Memory B cell (primary cell): ENCODE measurements around the gene CREB1.
"Not testable (repeated sequence)": the region's sequence is repeated elsewhere in the genome, so short reads cannot be mapped to it uniquely, and the experiment has no call there.

Experiments used
- ATAC-seq: fragments of 150-1000 bp; cut with Tn5 transposase; 2 replicates; pipeline ENCODE4 v1.10.0; 2021; ENCODE audit warnings: low read depth, mild to moderate bottlenecking, moderate library complexity
- DNase-seq, 2 donors: peaks; one replicate each; pipeline ENCODE4 v3.0.0; 2022; ENCODE audit warnings: low spot score in 2 of 2
- H3K27ac Mint-ChIP-seq: one replicate; pipeline ENCODE4 v1.8.0; 2022; ENCODE audit warnings: mild to moderate bottlenecking, moderate library complexity, mixed read lengths
- H3K27me3 Mint-ChIP-seq: one replicate; pipeline ENCODE4 v1.8.0; 2022; ENCODE audit warnings: mixed read lengths
- H3K36me3 Mint-ChIP-seq: one replicate; pipeline ENCODE4 v1.8.0; 2022; ENCODE audit warnings: mild to moderate bottlenecking, mixed read lengths
- H3K4me1 Mint-ChIP-seq: one replicate; pipeline ENCODE4 v1.8.0; 2022; ENCODE audit warnings: mixed read lengths
- H3K4me3 Mint-ChIP-seq: one replicate; pipeline ENCODE4 v1.8.0; 2022; ENCODE audit warnings: mild to moderate bottlenecking, moderate library complexity, mixed read lengths
- H3K9me3 Mint-ChIP-seq: one replicate; pipeline ENCODE4 v1.8.0; 2022; ENCODE audit warnings: mixed read lengths

Gene CREB1

DNA sequence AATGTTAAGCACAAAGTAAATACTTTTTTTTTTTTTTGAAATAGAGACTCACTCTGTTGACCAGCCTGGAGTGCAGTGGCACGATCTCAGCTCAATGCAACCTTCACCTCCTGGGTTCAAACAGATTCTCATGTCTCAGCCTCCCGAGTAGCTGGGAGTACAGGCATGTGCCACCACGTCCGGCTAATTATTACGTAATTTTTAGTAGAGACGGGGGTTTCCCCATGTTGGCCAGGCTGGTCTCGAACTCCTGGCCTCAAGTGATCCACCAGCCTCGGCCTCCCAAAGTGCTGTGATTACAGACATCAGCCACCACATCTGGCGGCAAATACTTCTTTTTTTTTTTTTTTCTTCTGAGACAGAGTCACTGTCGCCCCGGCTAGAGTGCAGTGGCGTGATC is 32.8 kb upstream of the CREB1 start:
- H3K36me3 Mint-ChIP-seq, H3K4me3 Mint-ChIP-seq, H3K27me3 Mint-ChIP-seq, DNase-seq, H3K9me3 Mint-ChIP-seq, ATAC-seq, H3K27ac Mint-ChIP-seq: not testable (repeated sequence)
- peaks cover 25% of the 10 kb centered on the region for H3K4me1 Mint-ChIP-seq

DNA sequence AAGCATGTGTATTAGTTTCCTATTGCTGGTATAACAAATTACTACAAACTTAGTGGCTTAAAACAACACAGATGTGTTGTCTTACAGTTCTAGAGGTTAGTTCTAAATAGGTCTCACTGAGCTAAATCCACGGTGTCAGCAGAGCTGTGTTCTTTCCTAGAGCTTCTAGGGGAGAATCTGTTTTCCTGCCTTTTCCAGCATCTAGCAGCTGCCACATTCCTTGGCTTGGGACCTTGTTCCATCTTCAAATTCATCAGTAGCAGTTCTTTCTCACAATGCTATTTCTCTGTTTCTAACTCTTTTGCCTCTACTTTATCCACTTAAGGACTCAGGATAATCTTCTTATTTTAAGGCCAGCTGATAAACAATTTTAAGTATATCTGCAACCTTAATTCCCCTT is 32.2 kb upstream of the CREB1 start:
- no peak overlapping the region for H3K27ac Mint-ChIP-seq
- H3K36me3 Mint-ChIP-seq = peaks cover 5% of the 10 kb centered on the region
- peaks cover 29% of the 10 kb centered on the region for H3K4me1 Mint-ChIP-seq
- DNase-seq (no peak), ATAC-seq (no peak)
- H3K9me3 Mint-ChIP-seq = no peaks in the 10 kb centered on the region
- no peak overlapping the region for H3K4me3 Mint-ChIP-seq
- H3K27me3 Mint-ChIP-seq = no peaks in the 10 kb centered on the region

DNA sequence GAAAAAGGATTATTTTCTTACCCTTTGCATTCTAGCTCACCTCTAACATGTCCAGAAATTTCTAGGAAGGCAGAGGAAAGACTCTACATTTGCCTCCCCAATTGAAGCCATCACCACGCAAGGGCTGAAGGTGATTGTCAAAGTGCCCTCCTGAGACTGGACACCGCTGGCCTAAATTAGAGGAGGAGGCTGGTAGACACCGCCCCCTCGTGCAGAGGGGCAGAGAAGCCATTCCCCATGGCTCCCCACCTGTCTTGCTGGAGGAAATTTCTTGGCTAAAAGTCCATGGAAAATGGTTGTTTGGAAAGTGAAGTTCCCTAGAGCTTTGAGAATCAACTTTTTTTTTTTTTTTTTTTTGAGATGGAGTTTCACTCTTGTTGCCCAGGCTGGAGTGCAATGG is 31.3 kb upstream of the CREB1 start:
- no peaks in the 10 kb centered on the region for H3K27me3 Mint-ChIP-seq
- no peak overlapping the region for H3K4me3 Mint-ChIP-seq
- peaks cover 5% of the 10 kb centered on the region for H3K36me3 Mint-ChIP-seq
- DNase-seq (no peak), ATAC-seq (no peak)
- H3K9me3 Mint-ChIP-seq = no peaks in the 10 kb centered on the region
- peaks cover 32% of the 10 kb centered on the region for H3K4me1 Mint-ChIP-seq
- no peak overlapping the region for H3K27ac Mint-ChIP-seq

DNA sequence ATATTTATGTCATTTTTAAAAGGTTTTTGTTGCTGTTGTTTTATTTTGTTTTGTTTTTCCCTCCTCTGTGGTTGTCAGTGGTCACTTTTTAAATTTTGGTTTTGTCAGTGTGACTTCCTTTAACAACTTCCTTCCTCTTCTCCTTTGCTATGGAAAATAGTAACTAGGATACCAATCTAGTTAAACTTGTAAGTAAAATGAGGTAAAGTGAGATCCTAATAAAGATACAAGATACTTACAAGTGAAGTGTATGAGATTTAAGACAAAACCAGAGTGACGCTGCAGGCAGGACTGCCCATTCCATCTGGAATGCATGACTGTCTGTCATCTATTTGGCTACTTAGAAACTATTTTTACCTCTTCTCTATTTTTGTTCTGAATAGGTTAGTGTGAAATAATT is 30.6 kb upstream of the CREB1 start:
- peaks cover 5% of the 10 kb centered on the region for H3K36me3 Mint-ChIP-seq
- H3K4me3 Mint-ChIP-seq = no peak overlapping the region
- ATAC-seq = no peak
- H3K27ac Mint-ChIP-seq = no peak overlapping the region
- H3K4me1 Mint-ChIP-seq = peaks cover 38% of the 10 kb centered on the region
- DNase-seq = no peak
- H3K9me3 Mint-ChIP-seq = no peaks in the 10 kb centered on the region
- H3K27me3 Mint-ChIP-seq = no peaks in the 10 kb centered on the region

DNA sequence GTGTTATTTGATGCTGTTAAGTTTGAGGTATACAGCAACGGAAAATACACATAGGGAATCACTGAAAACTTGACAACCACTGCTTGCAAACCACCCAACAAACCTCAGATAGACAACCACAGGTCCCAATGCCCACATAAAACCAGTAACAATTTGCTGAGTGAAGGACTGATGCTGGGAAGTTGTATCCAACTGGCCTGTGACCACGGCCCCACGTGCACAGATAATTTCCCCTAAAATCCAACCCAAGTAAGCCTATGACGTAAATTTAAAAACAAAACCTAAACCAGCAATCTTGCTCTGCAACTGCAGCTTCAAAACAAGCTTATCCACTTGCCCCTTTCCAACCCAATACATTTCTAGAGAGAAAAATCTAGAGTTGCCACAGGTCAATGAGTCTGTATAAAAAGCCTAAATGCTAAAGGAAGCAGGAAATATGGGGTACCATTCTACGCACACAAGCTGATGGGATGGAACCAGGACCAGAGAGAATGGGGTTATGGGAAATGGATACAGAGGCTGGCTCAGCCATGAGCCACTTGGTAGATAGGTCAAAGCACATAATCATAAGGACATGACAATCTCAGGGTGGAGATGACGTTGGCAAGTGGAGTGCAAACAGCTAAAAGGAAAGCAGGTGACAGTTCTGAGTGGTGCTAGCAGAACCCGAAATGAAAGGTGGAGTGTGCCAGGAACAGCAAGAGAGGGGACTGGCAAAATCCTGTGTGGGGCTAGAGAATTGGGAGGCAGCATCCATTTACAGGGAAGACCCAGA is 27.8 kb upstream of the CREB1 start:
- H3K4me3 Mint-ChIP-seq = peak overlapping the region; percentile 21
- no peak for DNase-seq
- H3K27me3 Mint-ChIP-seq = no peaks in the 10 kb centered on the region
- no peaks in the 10 kb centered on the region for H3K9me3 Mint-ChIP-seq
- peaks cover 5% of the 10 kb centered on the region for H3K36me3 Mint-ChIP-seq
- H3K4me1 Mint-ChIP-seq = peaks cover 59% of the 10 kb centered on the region
- no peak for ATAC-seq
- peak overlapping the region; percentile 80 for H3K27ac Mint-ChIP-seq

DNA sequence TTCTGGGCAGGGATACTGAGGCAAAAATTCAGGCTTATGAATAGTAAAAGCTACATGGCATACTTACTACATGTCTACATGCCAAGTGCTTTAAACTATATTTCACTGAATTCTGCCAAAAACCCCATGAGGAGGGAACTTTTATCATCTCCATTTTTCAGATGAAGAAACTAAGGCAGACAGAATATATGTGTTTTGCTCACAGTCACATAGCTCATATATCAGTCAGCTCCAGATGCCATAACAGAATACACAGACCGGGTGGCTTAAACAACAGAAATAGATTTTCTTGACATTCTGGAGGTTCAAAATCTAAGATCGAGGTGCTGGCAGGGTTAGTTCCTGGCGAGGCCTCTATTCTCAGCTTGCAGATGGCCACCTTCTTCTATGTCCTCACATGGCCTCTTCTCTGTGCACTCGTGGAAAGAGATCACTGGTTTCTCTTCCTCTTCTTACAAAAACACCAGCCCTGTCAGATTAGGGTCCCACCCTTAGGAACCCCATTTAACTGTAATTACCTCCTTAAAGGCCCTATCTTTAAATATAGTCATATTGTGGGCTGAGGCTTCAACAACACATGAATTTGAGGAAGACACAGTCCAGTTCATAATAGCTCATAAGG is 27.1 kb upstream of the CREB1 start:
- H3K4me3 Mint-ChIP-seq = peak overlapping the region; percentile 51
- H3K27ac Mint-ChIP-seq = peak overlapping the region; percentile 80
- no peaks in the 10 kb centered on the region for H3K9me3 Mint-ChIP-seq
- no peaks in the 10 kb centered on the region for H3K27me3 Mint-ChIP-seq
- H3K4me1 Mint-ChIP-seq = peaks cover 59% of the 10 kb centered on the region
- peaks cover 5% of the 10 kb centered on the region for H3K36me3 Mint-ChIP-seq
- peak in 1 of 2 donors; percentile 51 for DNase-seq
- peak; percentile 92 for ATAC-seq

DNA sequence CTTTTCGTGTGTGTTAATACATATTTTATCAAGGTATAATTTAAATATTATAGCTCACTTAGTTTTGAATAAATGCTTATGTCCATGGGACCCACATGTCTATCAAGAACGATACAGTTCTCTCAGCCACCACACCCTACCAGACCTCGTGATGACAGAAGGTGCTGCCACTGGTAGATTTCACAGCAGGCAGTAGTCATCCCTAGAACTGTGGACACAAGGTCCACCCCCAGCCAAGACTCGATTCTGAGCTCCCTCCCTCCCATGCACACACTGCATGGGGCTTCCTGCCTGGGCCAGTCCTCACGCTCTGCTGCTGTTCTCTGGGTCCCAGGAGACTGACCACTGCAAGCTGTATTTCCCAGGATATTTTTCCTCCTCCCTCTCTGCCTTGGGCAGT is 26.5 kb upstream of the CREB1 start:
- Mint-ChIP-seq H3K4me1 (peaks cover 56% of the 10 kb centered on the region), H3K9me3 (no peaks in the 10 kb centered on the region)

DNA sequence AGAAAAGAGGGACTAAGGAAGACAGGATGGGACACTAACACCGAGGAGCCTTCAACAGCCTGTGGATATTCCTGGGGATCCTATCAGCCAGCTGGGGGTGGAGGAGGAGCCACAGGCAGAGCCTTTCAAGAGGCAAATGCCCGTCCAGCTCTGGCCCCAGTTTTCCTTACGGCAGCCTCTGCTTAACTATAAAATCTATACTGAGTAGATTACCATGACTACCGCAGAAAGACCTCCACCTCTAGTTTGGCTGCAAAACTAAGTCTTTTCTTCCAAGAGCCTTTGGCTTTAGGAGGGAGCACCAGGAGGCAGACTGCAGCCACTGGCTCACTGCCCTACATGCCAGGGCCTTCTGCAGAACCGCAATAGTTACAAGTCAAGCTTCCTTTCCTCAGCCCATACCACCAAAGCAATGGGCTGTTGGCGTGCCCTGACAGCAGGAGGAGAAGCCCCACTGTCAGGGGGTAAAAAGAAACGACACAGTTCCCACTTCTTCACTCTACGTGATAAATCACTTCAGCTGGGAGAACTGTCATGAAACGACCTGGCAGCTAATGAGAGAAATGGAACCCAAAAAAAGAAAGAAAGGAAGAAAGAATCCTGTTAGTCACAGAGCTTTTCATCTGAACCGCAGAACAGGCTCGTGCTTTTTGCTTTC is 25.1 kb upstream of the CREB1 start:
- H3K27me3 Mint-ChIP-seq = no peaks in the 10 kb centered on the region
- no peak for ATAC-seq
- DNase-seq = no peak
- peaks cover 5% of the 10 kb centered on the region for H3K36me3 Mint-ChIP-seq
- H3K27ac Mint-ChIP-seq = peak overlapping the region; percentile 80
- H3K4me1 Mint-ChIP-seq = peaks cover 53% of the 10 kb centered on the region
- H3K9me3 Mint-ChIP-seq = no peaks in the 10 kb centered on the region
- H3K4me3 Mint-ChIP-seq = peak overlapping the region; percentile 19

More for the DNA sequence above, 26.5 kb upstream of the CREB1 start:
- Mint-ChIP-seq H3K27me3 (no peaks in the 10 kb centered on the region), H3K4me3 (peak overlapping the region; percentile 51), H3K36me3 (peaks cover 5% of the 10 kb centered on the region), H3K27ac (peak overlapping the region; percentile 80)
- ATAC-seq (peak; percentile 31), DNase-seq (no peak)

DNA sequence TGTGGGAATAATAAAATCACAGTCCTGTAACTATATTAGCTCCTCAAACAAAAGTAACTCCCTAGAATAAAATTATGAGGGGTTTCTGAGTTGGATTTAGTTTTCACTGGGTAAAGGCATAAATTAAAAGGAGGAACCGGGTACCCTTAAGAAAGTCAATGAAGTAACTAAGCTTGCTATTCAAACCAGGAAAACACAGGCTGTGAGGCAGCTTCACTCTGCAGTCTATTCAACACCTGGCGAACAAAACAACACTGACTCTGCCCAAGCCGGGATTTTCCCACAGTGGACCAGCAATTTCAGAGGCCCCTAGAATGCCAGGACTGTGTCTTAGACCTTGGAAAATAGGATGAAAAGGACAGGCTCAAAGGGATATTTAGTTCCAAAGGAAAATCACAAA is 24.6 kb upstream of the CREB1 start:
- Mint-ChIP-seq H3K4me1 (peaks cover 51% of the 10 kb centered on the region), H3K36me3 (peaks cover 5% of the 10 kb centered on the region), H3K27me3 (no peaks in the 10 kb centered on the region), H3K9me3 (no peaks in the 10 kb centered on the region), H3K4me3 (peak overlapping the region; percentile 19), H3K27ac (peak overlapping the region; percentile 80)
- DNase-seq (no peak), ATAC-seq (peak; percentile 21)

DNA sequence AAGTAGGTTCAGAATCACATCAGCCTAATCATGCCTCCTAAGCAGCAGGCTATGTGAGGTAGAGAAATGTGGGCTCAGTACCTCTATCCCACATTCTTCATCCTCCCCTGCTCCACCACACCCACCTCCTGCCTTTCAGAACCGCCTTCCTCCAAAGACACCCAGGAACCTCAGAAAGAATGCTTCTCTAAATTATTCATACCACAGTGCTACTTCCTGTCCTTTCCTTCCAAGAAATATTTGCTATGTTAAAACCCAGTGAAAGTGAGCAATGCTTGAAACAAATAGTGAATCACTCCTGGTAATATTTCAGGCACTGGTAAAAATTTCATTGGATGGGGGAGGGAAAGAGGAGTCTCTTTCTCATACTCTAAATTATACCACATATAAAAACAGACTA is 24.0 kb upstream of the CREB1 start:
- no peaks in the 10 kb centered on the region for H3K27me3 Mint-ChIP-seq
- no peak for ATAC-seq
- peaks cover 6% of the 10 kb centered on the region for H3K36me3 Mint-ChIP-seq
- peak overlapping the region; percentile 15 for H3K4me3 Mint-ChIP-seq
- no peak for DNase-seq
- H3K4me1 Mint-ChIP-seq = peaks cover 47% of the 10 kb centered on the region
- peak overlapping the region; percentile 80 for H3K27ac Mint-ChIP-seq
- no peaks in the 10 kb centered on the region for H3K9me3 Mint-ChIP-seq

DNA sequence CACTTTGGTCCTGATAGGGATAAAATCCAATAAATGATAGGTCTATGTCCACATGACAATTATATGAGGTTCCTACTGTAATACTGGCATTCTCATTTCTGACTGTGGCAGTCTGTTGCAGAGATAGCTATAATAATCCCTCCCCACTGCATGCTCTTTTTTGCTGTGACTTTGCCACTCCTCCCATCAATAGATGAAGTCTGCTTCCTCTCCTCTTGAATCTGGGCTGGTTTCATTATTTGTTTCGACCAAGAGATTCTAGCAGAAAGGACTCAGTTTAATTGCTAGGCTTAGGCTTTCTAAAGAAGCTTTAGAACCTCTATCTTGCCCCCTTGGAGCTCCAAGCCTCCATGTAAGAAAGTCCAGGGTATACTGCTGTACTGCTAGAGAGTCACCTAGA is 23.3 kb upstream of the CREB1 start:
- DNase-seq = no peak
- H3K27ac Mint-ChIP-seq = no peak overlapping the region
- H3K4me3 Mint-ChIP-seq = no peak overlapping the region
- no peaks in the 10 kb centered on the region for H3K9me3 Mint-ChIP-seq
- no peak for ATAC-seq
- no peaks in the 10 kb centered on the region for H3K27me3 Mint-ChIP-seq
- H3K36me3 Mint-ChIP-seq = peaks cover 9% of the 10 kb centered on the region
- H3K4me1 Mint-ChIP-seq = peaks cover 44% of the 10 kb centered on the region

DNA sequence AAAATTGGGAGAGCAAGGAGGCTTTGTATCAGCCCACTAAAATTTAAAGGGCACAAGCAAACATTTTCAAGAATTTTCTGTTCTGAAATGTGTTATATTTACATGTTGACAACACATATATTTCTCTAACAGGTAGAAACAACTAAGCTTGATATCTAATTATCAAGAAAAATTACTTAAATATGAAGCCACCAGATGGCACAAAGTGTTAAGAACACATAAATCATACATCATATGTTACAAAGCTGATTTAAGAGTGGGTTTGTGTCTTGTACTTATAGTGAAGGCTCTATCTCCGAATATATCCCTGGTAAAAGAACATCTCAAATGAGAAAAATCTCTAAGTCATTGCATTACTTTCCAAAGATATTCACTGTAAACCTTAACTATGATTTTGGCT is 19.6 kb upstream of the CREB1 start:
- ATAC-seq (no peak), DNase-seq (no peak)
- Mint-ChIP-seq H3K4me1 (peaks cover 12% of the 10 kb centered on the region), H3K4me3 (no peak overlapping the region), H3K27ac (no peak overlapping the region), H3K27me3 (no peaks in the 10 kb centered on the region), H3K36me3 (peaks cover 12% of the 10 kb centered on the region), H3K9me3 (no peaks in the 10 kb centered on the region)

DNA sequence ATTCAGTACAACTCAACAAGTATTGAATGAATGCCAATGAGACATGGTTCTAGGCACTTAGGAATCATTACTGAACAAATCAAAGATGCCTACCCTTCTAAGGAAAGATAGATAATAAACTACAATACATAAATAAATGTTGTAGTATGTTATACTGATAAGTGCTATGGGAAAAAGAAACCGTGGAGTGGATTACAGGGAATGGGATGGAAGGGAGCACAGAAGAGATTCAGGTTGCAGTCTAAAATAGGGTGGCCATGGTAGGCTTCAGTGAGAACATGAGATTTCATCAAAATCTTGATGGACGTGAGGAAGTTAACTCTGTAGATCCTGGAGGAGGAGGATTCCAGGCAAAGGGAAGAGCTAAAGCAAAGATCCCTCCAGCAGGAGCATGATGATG is 17.9 kb upstream of the CREB1 start:
- Mint-ChIP-seq H3K27ac (no peak overlapping the region), H3K4me3 (no peak overlapping the region)

DNA sequence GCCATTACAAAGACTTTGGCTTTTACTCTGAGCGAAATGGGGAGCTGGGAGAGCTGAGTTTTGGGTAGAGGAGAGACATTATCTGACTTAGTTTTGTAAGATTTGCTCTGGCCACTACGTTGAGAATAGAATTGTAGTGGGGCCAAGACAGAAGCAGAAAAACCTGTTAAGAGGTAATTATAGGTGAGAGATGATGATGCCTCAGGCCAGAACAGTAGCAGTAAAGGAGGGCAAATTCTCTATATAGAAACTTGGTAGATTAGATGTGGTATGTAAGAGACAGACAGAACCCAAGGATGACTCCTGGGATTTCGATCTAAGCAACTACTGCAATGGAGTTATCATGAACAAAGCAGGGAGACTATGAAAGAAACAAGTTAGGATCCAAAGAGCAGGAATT is 17.4 kb upstream of the CREB1 start:
- no peaks in the 10 kb centered on the region for H3K9me3 Mint-ChIP-seq
- H3K4me1 Mint-ChIP-seq = no peaks in the 10 kb centered on the region
- no peaks in the 10 kb centered on the region for H3K27me3 Mint-ChIP-seq
- H3K4me3 Mint-ChIP-seq = no peak overlapping the region
- no peak overlapping the region for H3K27ac Mint-ChIP-seq
- DNase-seq (no peak), ATAC-seq (no peak)
- peaks cover 16% of the 10 kb centered on the region for H3K36me3 Mint-ChIP-seq

More for the DNA sequence above, 17.9 kb upstream of the CREB1 start:
- ATAC-seq = no peak
- Mint-ChIP-seq H3K4me1 (no peaks in the 10 kb centered on the region), H3K36me3 (peaks cover 14% of the 10 kb centered on the region), H3K9me3 (no peaks in the 10 kb centered on the region), H3K27me3 (no peaks in the 10 kb centered on the region)
- DNase-seq = no peak
